Gastroesophageal sphincter (tissue), 3 donors: Measurements from ENCODE around the gene TRPV2.

ENCODE experiments used
- CTCF ChIP-seq, 4 experiments: fragments of 200-600 bp in 2 of 4; fragments of 450-650 bp in 2 of 4; sonication (generic) in 1 of 4; IDR thresholded peaks; one replicate each; pipeline ENCODE4 v1.5.1; 2017 to 2019; ENCODE audit warnings: antibody characterized with exemption in 4 of 4, mild to moderate bottlenecking in 2 of 4, moderate library complexity in 2 of 4
- POLR2AphosphoS5 ChIP-seq: sonication (generic); formaldehyde crosslinking; IDR thresholded peaks from one replicate; pipeline ENCODE4 v1.6.1; 2017; ENCODE audit warnings: antibody characterized with exemption

- TF ChIP-seq CTCF (IDR thresholded peaks at IDR 0.05) (no peak), POLR2AphosphoS5 (no peak)
These were observed 62.3 kb downstream of the TRPV2 start for GRCh38 chr17:16477666-16478065.
